GM21447 (cell line): ENCODE data around the gene NEMP2.

Source experiments
- ATAC-seq: cut with Tn5 transposase; IDR thresholded peaks from one replicate; pipeline ENCODE4 v1.9.1; 2021; ENCODE audit not compliant: unreplicated experiment

The NEMP2 gene

GRCh38 chr2:190534310-190535120 lies at the start of gene NEMP2:
NEMP2 (minus strand) TSS chr2:190534722; CDS start chr2:190534655, 67 bp downstream.
- ATAC-seq: peak; percentile 61

- ATAC-seq: peak; percentile 62
Measured at GRCh38 chr2:190583507-190584337, 49.2 kb upstream of the NEMP2 start.

GRCh38 chr2:190582736-190583506 lies 48.4 kb upstream of the NEMP2 start:
- ATAC-seq: peak; percentile 60

GRCh38 chr2:190582019-190582418 lies 47.5 kb upstream of the NEMP2 start:
- ATAC-seq: no peak

- no peak for ATAC-seq
Measured at GRCh38 chr2:190579915-190580846, 45.7 kb upstream of the NEMP2 start.

- ATAC-seq: no peak
Measured at GRCh38 chr2:190579058-190579410, 44.5 kb upstream of the NEMP2 start.

- ATAC-seq: no peak
Measured at GRCh38 chr2:190578158-190579057, 43.9 kb upstream of the NEMP2 start.

GRCh38 chr2:190576573-190576972 lies 42.1 kb upstream of the NEMP2 start:
- ATAC-seq: no peak

- no peak for ATAC-seq
Measured at GRCh38 chr2:190575263-190575662, 40.7 kb upstream of the NEMP2 start.

- ATAC-seq: no peak
Measured at GRCh38 chr2:190574169-190574568, 39.6 kb upstream of the NEMP2 start.

- ATAC-seq: no peak
Measured at GRCh38 chr2:190572246-190572645, 37.7 kb upstream of the NEMP2 start.

- no peak for ATAC-seq
Measured at GRCh38 chr2:190571686-190572085, 37.2 kb upstream of the NEMP2 start.

- no peak for ATAC-seq
Measured at GRCh38 chr2:190570871-190571270, 36.3 kb upstream of the NEMP2 start.

- no peak for ATAC-seq
Measured at GRCh38 chr2:190569994-190570755, 35.7 kb upstream of the NEMP2 start.

GRCh38 chr2:190564838-190565237 lies 30.3 kb upstream of the NEMP2 start:
- ATAC-seq: no peak

- ATAC-seq: no peak
Measured at GRCh38 chr2:190563646-190564045, 29.1 kb upstream of the NEMP2 start.

GRCh38 chr2:190563109-190563508 lies 28.6 kb upstream of the NEMP2 start:
- ATAC-seq: no peak

- ATAC-seq: no peak
Measured at GRCh38 chr2:190562121-190562520, 27.6 kb upstream of the NEMP2 start.

GRCh38 chr2:190561094-190561493 lies 26.6 kb upstream of the NEMP2 start:
- no peak for ATAC-seq
